GDM1 (cell line): ENCODE measurements around the gene ZNF174.

Source experiments
- DNase-seq: peaks from one replicate; lab custom pipeline; 2025; lab: John Stamatoyannopoulos, UW

Gene ZNF174

GRCh38 chr16:3443108-3444031 lies 42.4 kb downstream of the ZNF174 start, which contains the start of the genes NAA60 and ZNF597:
NAA60 (plus strand) TSS chr16:3443680; CDS start chr16:3476228, 32,548 bp downstream.
ZNF597 (minus strand) TSS chr16:3443504; CDS start chr16:3443153, 351 bp downstream.
- DNase-seq, result peak; percentile 79

DNA sequence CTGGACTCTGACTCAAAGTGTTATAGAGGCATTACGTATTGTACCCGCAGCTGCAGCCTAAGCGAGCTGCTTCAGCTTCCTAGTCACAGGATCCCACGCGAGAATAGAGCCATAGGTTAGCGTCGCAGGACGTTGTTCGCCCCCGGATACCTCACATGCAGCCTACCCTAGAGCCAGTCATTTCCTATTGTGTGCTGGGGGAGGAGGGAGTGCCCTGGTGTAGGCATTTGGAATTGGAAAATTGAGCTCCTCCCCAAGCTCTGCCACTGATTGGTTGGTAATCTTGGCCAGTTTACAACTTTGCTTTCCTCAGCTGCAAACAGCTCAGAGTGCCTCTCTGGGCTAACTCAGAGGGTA lies 43.0 kb downstream of the ZNF174 start:
- no peak for DNase-seq

GRCh38 chr16:3454093-3454492 lies 53.1 kb downstream of the ZNF174 start:
- no peak for DNase-seq

GRCh38 chr16:3454631-3455147 lies 53.7 kb downstream of the ZNF174 start:
- no peak for DNase-seq

DNA sequence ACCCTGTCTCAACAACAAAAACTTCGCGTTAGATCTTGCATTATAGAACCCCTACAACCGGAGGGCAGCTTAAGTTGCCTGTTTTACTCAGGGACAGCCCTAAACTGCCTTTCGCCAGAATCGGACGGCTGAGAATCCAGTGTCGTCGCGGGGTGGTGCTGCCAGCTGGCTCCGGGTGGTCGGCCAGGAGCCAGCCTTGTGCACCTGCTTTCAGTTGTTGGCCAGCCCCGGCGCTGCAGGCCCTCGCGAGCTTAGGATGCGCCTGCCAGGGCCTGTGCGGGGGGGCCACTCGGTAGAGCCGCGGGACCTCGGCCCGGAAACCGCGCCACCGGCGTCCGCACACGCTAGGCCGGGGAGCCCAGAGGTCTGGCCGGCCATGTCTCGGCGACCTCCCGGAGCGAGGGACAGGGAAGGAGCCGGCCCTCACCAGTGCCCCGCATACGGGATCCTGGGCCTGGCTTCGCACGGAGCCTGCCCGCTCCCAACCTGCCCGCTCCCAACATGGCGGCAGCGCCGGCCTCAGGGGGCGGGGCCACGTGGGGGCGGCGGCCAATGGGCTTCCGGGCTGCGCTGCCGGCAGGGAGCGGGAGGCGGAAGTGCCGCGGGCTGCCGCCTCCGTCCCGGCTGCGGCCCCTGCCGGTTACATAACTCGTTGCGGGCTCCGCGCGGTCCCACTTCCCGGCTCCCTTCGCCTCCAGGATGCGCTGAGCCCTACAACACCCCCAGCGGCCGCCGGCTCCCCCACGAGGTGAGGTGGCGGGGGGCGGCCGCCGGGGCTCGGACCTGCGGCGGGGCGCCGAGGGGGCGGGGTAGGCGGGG lies 56.6 kb downstream of the ZNF174 start:
- peak; percentile 91 for DNase-seq

- DNase-seq, result no peak
Measured at GRCh38 chr16:3458278-3458851, 57.4 kb downstream of the ZNF174 start.

- no peak for DNase-seq
Measured at GRCh38 chr16:3458852-3459361, 57.9 kb downstream of the ZNF174 start.
